Measurements from ENCODE around the gene SHPK. TPM values are rescaled to one million over a fixed set of nuclear protein-coding genes. Genes with fewer than 3 reads are reported as not detected.

Gene SHPK
- total and polyA plus RNA-seq, 9 of the 15 experiments (the other 6 are each of a cell fraction or from before 2014, with no cell fraction given), result 2.5 to 16.3 (median 11.8) TPM

- TF ChIP-seq, protein P1, sequence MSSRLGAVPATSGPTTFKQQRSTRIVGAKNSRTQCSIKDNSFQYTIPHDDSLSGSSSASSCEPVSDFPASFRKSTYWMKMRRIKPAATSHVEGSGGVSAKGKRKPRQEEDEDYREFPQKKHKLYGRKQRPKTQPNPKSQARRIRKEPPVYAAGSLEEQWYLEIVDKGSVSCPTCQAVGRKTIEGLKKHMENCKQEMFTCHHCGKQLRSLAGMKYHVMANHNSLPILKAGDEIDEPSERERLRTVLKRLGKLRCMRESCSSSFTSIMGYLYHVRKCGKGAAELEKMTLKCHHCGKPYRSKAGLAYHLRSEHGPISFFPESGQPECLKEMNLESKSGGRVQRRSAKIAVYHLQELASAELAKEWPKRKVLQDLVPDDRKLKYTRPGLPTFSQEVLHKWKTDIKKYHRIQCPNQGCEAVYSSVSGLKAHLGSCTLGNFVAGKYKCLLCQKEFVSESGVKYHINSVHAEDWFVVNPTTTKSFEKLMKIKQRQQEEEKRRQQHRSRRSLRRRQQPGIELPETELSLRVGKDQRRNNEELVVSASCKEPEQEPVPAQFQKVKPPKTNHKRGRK (tag; IDR thresholded peaks at IDR 0.05), result no peak
- TF ChIP-seq ESRRB (CRISPR knock-in tag; IDR thresholded peaks at IDR 0.05; ENCODE audit: borderline replicate concordance), result no peak
These were observed 50.2 kb downstream of the SHPK start (continued) for GRCh38 chr17:3585826-3586225.

- TF ChIP-seq ILK (tag; IDR thresholded peaks at IDR 0.05; ENCODE audit: borderline replicate concordance, low read depth) (no peak), CREBBP (IDR thresholded peaks at IDR 0.05; ENCODE audit: low read depth, low read length) (no peak), CTCF (IDR thresholded peaks at IDR 0.05 in 2 of 3, conservative IDR thresholded peaks at IDR 0.05 in 1 of 3; ENCODE audit: insufficient read depth in 2 of 3, low read depth in 1 of 3, low read length in 3 of 3) (0 out of 6 replicates have a peak, but pooled peaks of 1 of the 3 experiments have one; percentile 5), HNRNPL (IDR thresholded peaks at IDR 0.05; ENCODE audit: low read depth, low read length) (no peak)
- no peaks in the 10 kb centered on the region for H3K36me3 ChIP-seq (ENCODE audit: control insufficient read depth, insufficient read depth, low read length)
- no peaks in the 10 kb centered on the region for H4K20me1 ChIP-seq (replicated peaks; ENCODE audit: control insufficient read depth, insufficient read depth, low read length)
- H2AFZ ChIP-seq (ENCODE audit: low read depth, low read length), result no peak overlapping the region
- no TSS peak for BruUV-seq (replicated peaks)
- POLR2A ChIA-PET, result no interaction called here
- 5% methylated on average over 5 of the region's 9 CpGs for WGBS (ENCODE audit: insufficient coverage, low coverage, missing lambda C conversion rate)
- H3K9me1 ChIP-seq (ENCODE audit: control insufficient read depth, insufficient read depth, low read length), result no peaks in the 10 kb centered on the region
- no peak overlapping the region for H3K9ac ChIP-seq (ENCODE audit: insufficient read depth in 1 of 2, low read depth in 2 of 2, low read length in 2 of 2)
- CTCF ChIA-PET (ENCODE audit: low intra/inter-chr PET ratio), result no interaction called here
- no peak overlapping the region for H3K27ac ChIP-seq (ENCODE audit: extremely low read depth, low read depth, low read length)
- no peaks in the 10 kb centered on the region for H3K79me2 ChIP-seq (ENCODE audit: control insufficient read depth, insufficient read depth, low read length)
- no peak overlapping the region for H3K4me3 ChIP-seq
- H3K27me3 ChIP-seq (ENCODE audit: control insufficient read depth in 2 of 2, insufficient read depth in 2 of 2, low read length in 2 of 2), result peaks cover 0 to 12% of the 10 kb centered on the region in 2 experiments; a peak in 1 of 5 replicates
- in situ Hi-C loops (cut with MboI), result no loop called here
- intact Hi-C loops (cut with micrococcal nuclease), result no loop called here
- no peaks in the 10 kb centered on the region for H3K9me3 ChIP-seq (replicated peaks; ENCODE audit: control insufficient read depth, insufficient read depth, low read depth, low read length)
- no peak overlapping the region for H3K4me2 ChIP-seq (ENCODE audit: insufficient read depth, low read length)
- FAIRE-seq (no peak), ATAC-seq (no peak), DNase-seq (ENCODE audit: extremely low read depth in 1 of 4, low spot score in 3 of 4) (no peak)
- no peaks in the 10 kb centered on the region; a peak in 1 of 5 replicates for H3K4me1 ChIP-seq (replicated peaks in 1 of 2; ENCODE audit: control insufficient read depth in 2 of 2, insufficient read depth in 2 of 2, low read length in 2 of 2)
These were observed 52.6 kb downstream of the SHPK start for GRCh38 chr17:3583456-3583855.

Measured in K562 (cell line).